SK-N-SH treated with all-trans-retinoic acid at 6 μM for 48 hours (cell line): ENCODE measurements around the gene WWC2.

Experiments used
- ATAC-seq: fragments of 200-7000 bp; cut with Tn5 transposase; 3 replicates; pipeline ENCODE4 v1.9.1; 2020; ENCODE audit warnings: mild to moderate bottlenecking, moderate library complexity
- ARNTL ChIP-seq: fragments of 450-650 bp; formaldehyde crosslinking; IDR thresholded peaks from 2 replicates; pipeline ENCODE4 v1.5.0; 2020; ENCODE audit warnings: low read depth, mild to moderate bottlenecking, moderate library complexity, borderline replicate concordance
- BACH2 ChIP-seq: fragments of 250-450 bp; sonication (Bioruptor Pico); IDR thresholded peaks from 2 replicates; pipeline ENCODE4 v1.9.0; 2021; ENCODE audit warnings: mild to moderate bottlenecking, borderline replicate concordance
- CSDC2 ChIP-seq: fragments of 250-450 bp; sonication (Bioruptor Pico); IDR thresholded peaks from 2 replicates; pipeline ENCODE4 v1.5.0; 2020; ENCODE audit warnings: mild to moderate bottlenecking, moderate library complexity
- GLIS3 ChIP-seq: fragments of 250-450 bp; sonication (Bioruptor Pico); IDR thresholded peaks from 2 replicates; pipeline ENCODE4 v1.5.0; 2020; ENCODE audit warnings: mild to moderate bottlenecking, moderate library complexity
- ISL1 ChIP-seq: fragments of 250-450 bp; sonication (Bioruptor Pico); IDR thresholded peaks from 2 replicates; pipeline ENCODE4 v2.1.2; 2022; ENCODE audit warnings: mild to moderate bottlenecking, moderate library complexity
- OSR1 ChIP-seq: fragments of 250-450 bp; sonication (Bioruptor Pico); IDR thresholded peaks from 2 replicates; pipeline ENCODE4 v1.8.0; 2022; ENCODE audit warnings: moderate library complexity, mild to moderate bottlenecking, inconsistent platforms
- PPARA ChIP-seq: fragments of 250-450 bp; sonication (Bioruptor Pico); IDR thresholded peaks from 2 replicates; pipeline ENCODE4 v1.5.0; 2020; ENCODE audit warnings: mild to moderate bottlenecking, borderline replicate concordance
- RARB ChIP-seq: fragments of 250-450 bp; sonication (Bioruptor Pico); IDR thresholded peaks from 2 replicates; pipeline ENCODE4 v1.8.0; 2021; ENCODE audit warnings: mild to moderate bottlenecking, moderate library complexity
- TCF4 ChIP-seq: fragments of 250-450 bp; sonication (Bioruptor Pico); IDR thresholded peaks from 2 replicates; pipeline ENCODE4 v1.8.0; 2021; ENCODE audit warnings: mild to moderate bottlenecking, moderate library complexity, borderline replicate concordance
- TOX ChIP-seq: fragments of 250-450 bp; sonication (Bioruptor Pico); IDR thresholded peaks from 2 replicates; pipeline ENCODE4 v1.8.0; 2021; ENCODE audit warnings: mild to moderate bottlenecking, moderate library complexity, borderline replicate concordance
- ZC3H10 ChIP-seq: fragments of 250-450 bp; sonication (Bioruptor Pico); IDR thresholded peaks from 2 replicates; pipeline ENCODE4 v1.5.1; 2021; ENCODE audit warnings: mild to moderate bottlenecking, moderate library complexity
- ZFP3 ChIP-seq: fragments of 250-450 bp; sonication (Bioruptor Pico); IDR thresholded peaks from 2 replicates; pipeline ENCODE4 v1.5.0; 2020; ENCODE audit warnings: mild to moderate bottlenecking, moderate library complexity
- ZFP30 ChIP-seq: fragments of 450-650 bp; formaldehyde crosslinking; IDR thresholded peaks from 2 replicates; pipeline ENCODE4 v1.5.0; 2022; ENCODE audit warnings: mild to moderate bottlenecking, moderate library complexity
- ZNF565 ChIP-seq: fragments of 450-650 bp; formaldehyde crosslinking; conservative IDR thresholded peaks from 2 replicates; pipeline ENCODE4 v1.5.0; 2020; ENCODE audit warnings: low read depth, mild to moderate bottlenecking, moderate library complexity
- ZNF70 ChIP-seq: fragments of 450-650 bp; formaldehyde crosslinking; IDR thresholded peaks from 2 replicates; pipeline ENCODE4 v1.5.0; 2020; ENCODE audit warnings: mild to moderate bottlenecking, moderate library complexity
- ZNF8 ChIP-seq: fragments of 450-650 bp; formaldehyde crosslinking; IDR thresholded peaks from 2 replicates; pipeline ENCODE4 v1.5.0; 2020; ENCODE audit warnings: mild to moderate bottlenecking, moderate library complexity
- TF ChIP-seq, protein P1 (sequence below): fragments of 250-450 bp; sonication (Bioruptor Pico); IDR thresholded peaks from 2 replicates; pipeline ENCODE4 v1.5.1; 2020; ENCODE audit warnings: low read depth, mild to moderate bottlenecking, moderate library complexity
- TF ChIP-seq, protein P2 (sequence below): fragments of 250-450 bp; sonication (Bioruptor Pico); IDR thresholded peaks from 2 replicates; pipeline ENCODE4 v1.5.0; 2020; ENCODE audit warnings: mild to moderate bottlenecking, moderate library complexity
- TF ChIP-seq, protein P3 (sequence below): fragments of 250-450 bp; sonication (Bioruptor Pico); IDR thresholded peaks from 2 replicates; pipeline ENCODE4 v1.8.0; 2020; ENCODE audit warnings: mild to moderate bottlenecking, moderate library complexity, borderline replicate concordance
- TF ChIP-seq, protein P4 (sequence below): fragments of 250-450 bp; sonication (Bioruptor Pico); IDR thresholded peaks from 2 replicates; pipeline ENCODE4 v1.8.0; 2021; ENCODE audit warnings: low read depth, mild to moderate bottlenecking, moderate library complexity, borderline replicate concordance

Gene WWC2

DNA sequence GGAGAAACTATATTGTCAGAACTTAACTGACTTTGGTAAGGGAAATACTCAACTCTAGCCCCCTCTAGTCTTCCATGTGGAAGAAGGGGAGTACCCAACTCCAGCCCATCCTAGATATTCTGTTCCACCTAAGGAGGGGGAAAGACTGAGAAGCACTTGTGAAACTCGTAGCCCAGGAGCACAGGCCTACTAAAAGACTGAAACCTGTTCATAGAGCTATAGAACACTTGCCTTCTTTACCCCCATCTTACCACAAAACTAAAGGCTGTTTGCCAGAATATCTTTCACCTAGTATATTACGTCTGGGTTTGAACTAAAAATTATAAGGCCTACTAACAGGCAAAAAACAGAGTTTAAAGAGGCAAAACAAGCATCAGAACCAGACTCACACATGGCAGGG is 205.5 kb downstream of the WWC2 start:
- ATAC-seq, result no peak
- TF ChIP-seq ARNTL, result no peak
- TF ChIP-seq RARB (CRISPR knock-in tag), result no peak
- TF ChIP-seq GLIS3 (CRISPR knock-in tag), result no peak
- no peak for TF ChIP-seq BACH2 (CRISPR knock-in tag)
- TF ChIP-seq TCF4 (CRISPR knock-in tag), result no peak
- no peak for TF ChIP-seq ZNF8 (CRISPR knock-in tag)
- TF ChIP-seq ZFP3 (CRISPR knock-in tag), result no peak
- no peak for TF ChIP-seq ZNF565
- TF ChIP-seq, protein P1, sequence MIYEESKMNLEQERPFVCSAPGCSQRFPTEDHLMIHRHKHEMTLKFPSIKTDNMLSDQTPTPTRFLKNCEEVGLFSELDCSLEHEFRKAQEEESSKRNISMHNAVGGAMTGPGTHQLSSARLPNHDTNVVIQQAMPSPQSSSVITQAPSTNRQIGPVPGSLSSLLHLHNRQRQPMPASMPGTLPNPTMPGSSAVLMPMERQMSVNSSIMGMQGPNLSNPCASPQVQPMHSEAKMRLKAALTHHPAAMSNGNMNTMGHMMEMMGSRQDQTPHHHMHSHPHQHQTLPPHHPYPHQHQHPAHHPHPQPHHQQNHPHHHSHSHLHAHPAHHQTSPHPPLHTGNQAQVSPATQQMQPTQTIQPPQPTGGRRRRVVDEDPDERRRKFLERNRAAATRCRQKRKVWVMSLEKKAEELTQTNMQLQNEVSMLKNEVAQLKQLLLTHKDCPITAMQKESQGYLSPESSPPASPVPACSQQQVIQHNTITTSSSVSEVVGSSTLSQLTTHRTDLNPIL, result no peak
- TF ChIP-seq, protein P2, sequence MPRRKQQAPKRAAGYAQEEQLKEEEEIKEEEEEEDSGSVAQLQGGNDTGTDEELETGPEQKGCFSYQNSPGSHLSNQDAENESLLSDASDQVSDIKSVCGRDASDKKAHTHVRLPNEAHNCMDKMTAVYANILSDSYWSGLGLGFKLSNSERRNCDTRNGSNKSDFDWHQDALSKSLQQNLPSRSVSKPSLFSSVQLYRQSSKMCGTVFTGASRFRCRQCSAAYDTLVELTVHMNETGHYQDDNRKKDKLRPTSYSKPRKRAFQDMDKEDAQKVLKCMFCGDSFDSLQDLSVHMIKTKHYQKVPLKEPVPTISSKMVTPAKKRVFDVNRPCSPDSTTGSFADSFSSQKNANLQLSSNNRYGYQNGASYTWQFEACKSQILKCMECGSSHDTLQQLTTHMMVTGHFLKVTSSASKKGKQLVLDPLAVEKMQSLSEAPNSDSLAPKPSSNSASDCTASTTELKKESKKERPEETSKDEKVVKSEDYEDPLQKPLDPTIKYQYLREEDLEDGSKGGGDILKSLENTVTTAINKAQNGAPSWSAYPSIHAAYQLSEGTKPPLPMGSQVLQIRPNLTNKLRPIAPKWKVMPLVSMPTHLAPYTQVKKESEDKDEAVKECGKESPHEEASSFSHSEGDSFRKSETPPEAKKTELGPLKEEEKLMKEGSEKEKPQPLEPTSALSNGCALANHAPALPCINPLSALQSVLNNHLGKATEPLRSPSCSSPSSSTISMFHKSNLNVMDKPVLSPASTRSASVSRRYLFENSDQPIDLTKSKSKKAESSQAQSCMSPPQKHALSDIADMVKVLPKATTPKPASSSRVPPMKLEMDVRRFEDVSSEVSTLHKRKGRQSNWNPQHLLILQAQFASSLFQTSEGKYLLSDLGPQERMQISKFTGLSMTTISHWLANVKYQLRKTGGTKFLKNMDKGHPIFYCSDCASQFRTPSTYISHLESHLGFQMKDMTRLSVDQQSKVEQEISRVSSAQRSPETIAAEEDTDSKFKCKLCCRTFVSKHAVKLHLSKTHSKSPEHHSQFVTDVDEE (CRISPR knock-in tag), result no peak
- TF ChIP-seq OSR1 (CRISPR knock-in tag), result no peak

DNA sequence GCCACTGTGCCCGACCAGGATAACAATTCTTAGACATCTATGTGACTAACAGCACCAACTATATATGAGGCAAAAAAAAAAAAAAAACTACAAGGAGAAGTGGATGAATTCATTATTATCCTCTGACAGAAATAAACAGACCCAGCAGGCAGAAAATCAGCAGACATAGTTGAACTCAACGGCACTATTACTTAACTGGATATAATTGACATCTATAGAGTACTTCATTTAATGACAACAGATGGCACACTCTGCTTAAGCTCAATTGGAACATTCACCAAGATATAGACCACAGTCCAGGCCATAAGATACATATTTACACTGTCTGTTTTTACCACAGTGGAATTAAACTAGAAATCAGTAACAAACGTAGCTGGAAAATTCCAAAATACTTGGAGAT is 207.8 kb downstream of the WWC2 start:
- ATAC-seq, result no peak
- TF ChIP-seq TCF4 (CRISPR knock-in tag) (no peak), ZNF565 (no peak)

DNA sequence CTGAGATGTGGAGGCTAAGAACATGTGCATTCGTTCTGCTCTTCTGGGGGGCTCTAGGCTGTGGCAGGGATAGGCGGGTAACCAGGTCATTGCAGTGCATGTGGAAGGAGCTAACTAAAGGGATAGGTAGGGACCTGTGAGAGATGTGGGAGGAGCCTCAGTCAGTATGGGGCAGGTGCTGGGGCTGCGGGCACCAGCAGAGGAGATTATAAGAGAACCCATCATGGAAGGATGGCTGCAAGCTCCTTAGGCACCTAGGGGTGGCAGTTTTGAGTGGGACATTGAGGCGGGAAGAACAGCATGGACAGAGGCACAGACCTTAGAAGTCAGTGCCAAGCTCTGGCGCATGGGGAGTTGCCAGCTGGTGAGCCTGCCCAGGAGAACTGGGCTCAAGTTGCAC is 213.8 kb downstream of the WWC2 start:
- no peak for TF ChIP-seq TCF4 (CRISPR knock-in tag)
- TF ChIP-seq, protein P3, sequence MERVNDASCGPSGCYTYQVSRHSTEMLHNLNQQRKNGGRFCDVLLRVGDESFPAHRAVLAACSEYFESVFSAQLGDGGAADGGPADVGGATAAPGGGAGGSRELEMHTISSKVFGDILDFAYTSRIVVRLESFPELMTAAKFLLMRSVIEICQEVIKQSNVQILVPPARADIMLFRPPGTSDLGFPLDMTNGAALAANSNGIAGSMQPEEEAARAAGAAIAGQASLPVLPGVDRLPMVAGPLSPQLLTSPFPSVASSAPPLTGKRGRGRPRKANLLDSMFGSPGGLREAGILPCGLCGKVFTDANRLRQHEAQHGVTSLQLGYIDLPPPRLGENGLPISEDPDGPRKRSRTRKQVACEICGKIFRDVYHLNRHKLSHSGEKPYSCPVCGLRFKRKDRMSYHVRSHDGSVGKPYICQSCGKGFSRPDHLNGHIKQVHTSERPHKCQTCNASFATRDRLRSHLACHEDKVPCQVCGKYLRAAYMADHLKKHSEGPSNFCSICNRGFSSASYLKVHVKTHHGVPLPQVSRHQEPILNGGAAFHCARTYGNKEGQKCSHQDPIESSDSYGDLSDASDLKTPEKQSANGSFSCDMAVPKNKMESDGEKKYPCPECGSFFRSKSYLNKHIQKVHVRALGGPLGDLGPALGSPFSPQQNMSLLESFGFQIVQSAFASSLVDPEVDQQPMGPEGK (CRISPR knock-in tag), result no peak
- no peak for TF ChIP-seq RARB (CRISPR knock-in tag)
- TF ChIP-seq TOX, result no peak
- TF ChIP-seq ZFP30 (CRISPR knock-in tag), result no peak
- TF ChIP-seq ZFP3 (CRISPR knock-in tag), result no peak
- TF ChIP-seq ISL1 (CRISPR knock-in tag), result no peak
- no peak for TF ChIP-seq CSDC2 (CRISPR knock-in tag)
- TF ChIP-seq, protein P4, sequence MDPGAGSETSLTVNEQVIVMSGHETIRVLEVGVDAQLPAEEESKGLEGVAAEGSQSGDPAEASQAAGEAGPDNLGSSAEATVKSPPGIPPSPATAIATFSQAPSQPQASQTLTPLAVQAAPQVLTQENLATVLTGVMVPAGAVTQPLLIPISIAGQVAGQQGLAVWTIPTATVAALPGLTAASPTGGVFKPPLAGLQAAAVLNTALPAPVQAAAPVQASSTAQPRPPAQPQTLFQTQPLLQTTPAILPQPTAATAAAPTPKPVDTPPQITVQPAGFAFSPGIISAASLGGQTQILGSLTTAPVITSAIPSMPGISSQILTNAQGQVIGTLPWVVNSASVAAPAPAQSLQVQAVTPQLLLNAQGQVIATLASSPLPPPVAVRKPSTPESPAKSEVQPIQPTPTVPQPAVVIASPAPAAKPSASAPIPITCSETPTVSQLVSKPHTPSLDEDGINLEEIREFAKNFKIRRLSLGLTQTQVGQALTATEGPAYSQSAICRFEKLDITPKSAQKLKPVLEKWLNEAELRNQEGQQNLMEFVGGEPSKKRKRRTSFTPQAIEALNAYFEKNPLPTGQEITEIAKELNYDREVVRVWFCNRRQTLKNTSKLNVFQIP, result no peak
- no peak for TF ChIP-seq ZNF70 (CRISPR knock-in tag)
- TF ChIP-seq ZNF8 (CRISPR knock-in tag), result no peak
- TF ChIP-seq ZNF565, result no peak
- TF ChIP-seq ZC3H10, result no peak
- TF ChIP-seq OSR1 (CRISPR knock-in tag), result no peak
- TF ChIP-seq GLIS3 (CRISPR knock-in tag), result no peak
- TF ChIP-seq ARNTL, result no peak
- no peak for ATAC-seq

DNA sequence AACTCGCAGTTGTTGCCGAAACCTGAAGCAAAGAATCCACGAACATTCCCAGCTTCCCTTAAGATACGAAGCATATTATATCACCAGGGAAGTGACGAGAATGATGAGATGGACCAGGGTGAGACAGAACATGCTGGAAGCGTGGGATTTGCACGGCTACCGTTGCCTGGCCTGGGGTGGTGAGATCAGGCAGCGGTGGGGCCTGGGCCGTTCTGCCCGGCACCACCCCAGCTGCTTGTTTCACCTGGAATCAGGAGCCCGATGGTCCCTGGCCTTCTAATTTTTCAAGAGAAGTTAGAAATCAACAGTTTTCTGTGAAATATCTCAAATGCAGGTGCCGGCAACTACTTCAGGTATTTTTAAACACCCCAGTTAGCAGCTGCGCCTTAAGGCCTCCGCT is 215.3 kb downstream of the WWC2 start:
- no peak for TF ChIP-seq ZNF8 (CRISPR knock-in tag)
- TF ChIP-seq RARB (CRISPR knock-in tag), result no peak
- TF ChIP-seq PPARA, result no peak
- TF ChIP-seq TCF4 (CRISPR knock-in tag), result no peak
- TF ChIP-seq ZFP3 (CRISPR knock-in tag), result no peak
- no peak for TF ChIP-seq CSDC2 (CRISPR knock-in tag)
- TF ChIP-seq ZNF565, result no peak
- TF ChIP-seq TOX, result no peak
- TF ChIP-seq OSR1 (CRISPR knock-in tag), result no peak
- TF ChIP-seq, protein P3 (CRISPR knock-in tag), result no peak
- TF ChIP-seq, protein P2 (CRISPR knock-in tag), result no peak
- TF ChIP-seq ISL1 (CRISPR knock-in tag), result no peak
- TF ChIP-seq ZFP30 (CRISPR knock-in tag), result no peak
- TF ChIP-seq GLIS3 (CRISPR knock-in tag), result no peak
- ATAC-seq, result no peak
